Urothelium cell line (cell line): ENCODE data around the gene TEX36.
"Not testable (repeated sequence)": the region's sequence is repeated elsewhere in the genome, so short reads cannot be mapped to it uniquely, and the experiment has no call there.

Experiments used
- DNase-seq: peaks from one replicate; pipeline ENCODE4 v3.0.0; 2011; ENCODE audit warnings: low spot score, mixed read lengths
- FAIRE-seq: peaks from 2 replicates; lab custom pipeline; 2011; peaks lifted over from hg19 to GRCh38; lab: Jason Lieb, UNC

Gene TEX36

GRCh38 chr10:125692601-125693523 lies 9.9 kb upstream of the TEX36 start:
- no peak for FAIRE-seq

DNA sequence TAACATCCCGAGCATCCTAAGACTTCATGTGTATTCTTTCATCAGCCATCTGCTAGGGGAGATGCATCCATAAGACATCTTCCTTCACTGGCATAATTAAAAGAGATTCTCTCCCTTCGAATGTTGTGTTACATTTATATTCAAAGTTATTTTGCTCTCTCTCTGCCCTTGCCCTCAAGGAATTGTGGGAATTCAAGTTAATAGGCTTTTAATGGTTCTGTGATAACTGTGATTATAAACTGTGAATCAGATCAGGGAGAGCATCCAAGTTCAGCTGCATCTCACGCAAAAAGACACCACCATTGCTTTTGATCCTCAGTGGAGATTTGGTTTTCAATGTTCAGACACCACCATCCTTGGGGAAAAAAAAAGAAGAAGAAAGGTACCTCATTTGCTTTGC lies 9.2 kb upstream of the TEX36 start:
- DNase-seq (no peak), FAIRE-seq (no peak)

More at GRCh38 chr10:125692601-125693523, 9.9 kb upstream of the TEX36 start:
- DNase-seq = no peak

GRCh38 chr10:125691160-125691981 lies 8.4 kb upstream of the TEX36 start:
- DNase-seq (no peak), FAIRE-seq (no peak)

DNA sequence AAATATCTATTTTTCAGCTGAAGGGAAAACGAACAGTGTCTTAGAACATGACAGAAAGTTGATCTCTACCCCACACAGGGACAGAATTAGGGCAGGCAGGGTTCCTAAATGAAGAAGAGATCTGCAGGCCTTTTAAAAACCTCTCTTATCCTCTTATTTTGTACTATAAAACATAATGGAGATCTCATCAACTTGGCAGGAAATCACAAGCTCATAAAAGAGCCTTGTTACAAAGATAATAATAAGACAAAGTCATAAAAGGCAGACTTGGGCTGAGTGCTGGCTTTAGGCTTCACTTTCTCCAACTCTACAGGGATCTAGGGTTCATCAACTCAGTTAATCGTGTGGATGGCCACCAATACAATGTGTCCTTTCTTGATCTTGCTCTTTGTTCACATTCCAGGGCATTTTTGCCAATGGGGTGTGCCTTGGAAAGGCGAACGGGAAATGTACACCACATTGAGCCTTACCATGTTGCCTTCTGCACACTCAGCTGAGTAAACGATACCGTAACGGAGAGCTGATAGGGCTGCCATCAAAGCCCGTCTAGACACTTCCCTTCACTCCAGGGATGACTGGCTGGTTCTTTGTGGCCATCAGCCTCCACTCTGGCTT lies 7.1 kb upstream of the TEX36 start:
- DNase-seq (no peak), FAIRE-seq (no peak)

GRCh38 chr10:125687507-125688185 lies 4.7 kb upstream of the TEX36 start:
- DNase-seq = no peak
- no peak for FAIRE-seq

- FAIRE-seq (no peak), DNase-seq (no peak)
Observed at GRCh38 chr10:125684581-125684980, 1.6 kb upstream of the TEX36 start.

- no peak for FAIRE-seq
- DNase-seq = no peak
Observed at GRCh38 chr10:125683821-125684220, 858 bp upstream of the TEX36 start.

GRCh38 chr10:125679436-125679835 lies 3.5 kb downstream of the TEX36 start:
- FAIRE-seq (no peak), DNase-seq (no peak)

DNA sequence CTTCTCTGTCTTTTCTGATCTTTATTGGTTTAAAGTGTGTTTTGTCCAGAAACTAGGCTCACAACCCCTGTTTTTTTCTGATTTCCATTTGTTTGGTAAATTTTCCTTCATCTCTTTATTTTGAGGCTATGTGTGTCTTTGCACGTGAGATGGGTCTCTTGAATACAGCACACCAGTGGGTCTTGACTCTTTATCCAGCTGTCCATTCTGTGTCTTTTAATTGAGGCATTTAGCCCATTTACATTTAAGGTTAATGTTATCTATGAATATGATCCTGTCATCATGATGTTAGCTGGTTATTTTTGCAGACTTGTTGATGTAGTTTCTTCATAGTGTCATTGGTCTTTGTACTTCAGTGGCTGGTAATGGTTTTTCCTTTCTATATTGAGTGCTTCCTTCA lies 10.1 kb downstream of the TEX36 start:
- DNase-seq = no peak
- FAIRE-seq = no peak

GRCh38 chr10:125662584-125662983 lies 20.4 kb downstream of the TEX36 start:
- DNase-seq = no peak
- FAIRE-seq = no peak

GRCh38 chr10:125661941-125662515 lies 20.9 kb downstream of the TEX36 start:
- no peak for FAIRE-seq
- DNase-seq = peak; percentile 78

DNA sequence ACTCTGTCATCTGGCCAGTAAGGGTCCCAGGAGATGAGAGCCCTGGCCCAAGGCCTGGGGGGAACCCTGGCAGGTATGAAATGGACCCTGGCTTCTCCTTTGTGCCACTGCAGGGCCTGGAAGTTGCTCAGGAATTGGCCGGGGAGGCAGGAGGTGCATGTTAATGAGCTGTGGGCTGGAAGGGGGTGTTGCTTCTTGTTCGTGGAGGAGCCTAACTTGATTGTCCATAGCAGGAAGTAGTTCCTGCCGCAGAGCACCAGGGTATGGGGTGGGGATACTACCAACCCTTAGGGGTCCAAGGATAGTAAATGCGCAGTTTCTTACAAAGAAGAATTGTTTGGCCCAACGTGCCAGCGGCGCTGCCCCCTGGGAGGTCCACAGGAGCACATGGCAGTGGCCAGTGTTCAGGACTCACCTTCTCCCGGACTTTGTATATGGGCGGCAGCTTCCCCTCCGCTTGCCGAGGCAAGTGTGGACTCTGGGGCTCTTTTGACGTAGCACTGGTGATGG lies 21.5 kb downstream of the TEX36 start:
- DNase-seq (no peak), FAIRE-seq (no peak)

GRCh38 chr10:125659071-125659470 lies 23.9 kb downstream of the TEX36 start:
- no peak for FAIRE-seq

GRCh38 chr10:125656523-125656922 lies 26.4 kb downstream of the TEX36 start:
- no peak for DNase-seq
- no peak for FAIRE-seq

More at GRCh38 chr10:125659071-125659470, 23.9 kb downstream of the TEX36 start:
- no peak for DNase-seq

DNA sequence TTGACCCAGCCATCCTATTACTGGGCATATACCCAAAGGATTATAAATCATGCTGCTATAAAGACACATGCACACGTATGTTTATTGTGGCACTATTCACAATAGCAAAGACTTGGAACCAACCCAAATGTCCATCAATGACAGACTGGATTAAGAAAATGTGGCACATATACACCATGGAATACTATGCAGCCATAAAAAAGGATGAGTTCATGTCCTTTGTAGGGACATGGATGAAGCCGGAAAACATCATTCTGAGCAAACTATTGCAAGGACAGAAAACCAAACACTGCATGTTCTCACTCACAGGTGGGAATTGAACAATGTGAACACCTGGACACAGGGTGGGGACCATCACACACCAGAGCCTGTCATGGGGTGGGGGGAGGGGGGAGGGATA lies 29.9 kb downstream of the TEX36 start:
- DNase-seq = not testable (repeated sequence)

GRCh38 chr10:125646311-125646710 lies 36.7 kb downstream of the TEX36 start:
- DNase-seq (no peak), FAIRE-seq (no peak)

More for the DNA sequence above, 29.9 kb downstream of the TEX36 start:
- FAIRE-seq = not testable (repeated sequence)

DNA sequence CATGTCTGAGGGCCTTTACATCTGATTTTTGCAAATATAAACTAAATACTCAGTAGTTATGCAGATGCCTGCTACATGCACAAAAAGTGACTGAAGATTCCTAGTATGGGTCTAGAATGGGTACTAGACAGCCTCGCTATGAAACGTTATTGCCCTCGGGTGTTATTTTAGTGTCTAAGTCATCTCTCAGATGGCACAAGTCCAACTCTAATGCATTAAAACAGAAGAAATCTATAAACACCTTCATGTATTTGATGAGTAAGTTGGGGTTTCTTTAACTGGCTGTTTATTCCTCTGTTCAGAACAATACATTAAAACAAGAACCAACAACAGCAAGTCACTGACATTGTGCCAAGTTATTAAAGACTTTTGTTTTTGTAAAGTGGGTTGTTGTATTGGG lies 41.6 kb downstream of the TEX36 start:
- no peak for DNase-seq

GRCh38 chr10:125640653-125641052 lies 42.3 kb downstream of the TEX36 start:
- FAIRE-seq (no peak), DNase-seq (no peak)

More for the DNA sequence above, 41.6 kb downstream of the TEX36 start:
- FAIRE-seq = no peak

GRCh38 chr10:125639846-125640245 lies 43.1 kb downstream of the TEX36 start:
- no peak for FAIRE-seq
- no peak for DNase-seq

DNA sequence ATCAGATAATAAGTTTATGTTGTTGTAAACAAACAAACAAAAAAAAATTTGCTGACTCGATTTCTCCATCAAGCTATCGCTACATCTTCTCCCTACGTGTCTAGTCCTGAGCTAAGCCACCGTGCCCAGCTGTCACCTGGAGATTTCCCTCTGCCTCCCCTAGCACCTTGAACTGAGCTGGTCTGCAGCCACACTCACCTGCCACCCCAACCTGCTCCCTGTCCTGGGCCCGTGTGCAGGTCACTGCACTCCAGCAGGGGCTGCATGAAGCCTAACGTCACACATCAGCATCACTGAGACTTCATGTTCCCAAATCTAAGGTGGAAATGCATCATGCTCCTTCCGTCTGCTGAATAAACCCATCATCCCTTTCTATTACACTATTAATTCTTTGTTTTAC lies 44.4 kb downstream of the TEX36 start:
- FAIRE-seq (no peak), DNase-seq (no peak)
